K562 (cell line): ENCODE measurements around the gene UBR1. TPM values are rescaled to one million over a fixed set of nuclear protein-coding genes. Genes with fewer than 3 reads are reported as not detected.
A peak's percentile ranks its signal among the peaks of the same experiment; 100 is the strongest.

Experiments
- ETV5 ChIP-seq: sonication (generic); formaldehyde crosslinking; IDR thresholded peaks from 2 replicates; pipeline ENCODE4 v1.4.0; 2020; ENCODE audit warnings: low read depth, mild to moderate bottlenecking, missing genetic modification reagents
- FOSL1 ChIP-seq: fragments of 200-800 bp; sonication (Bioruptor generic); conservative IDR thresholded peaks from 2 replicates; pipeline ENCODE4 v1.6.1; 2016; ENCODE audit warnings: missing genetic modification characterization, missing compliant biosample characterization
- HEY1 ChIP-seq: fragments of 250-450 bp; sonication (Bioruptor Pico); IDR thresholded peaks from 2 replicates; pipeline ENCODE4 v1.5.0; 2020; ENCODE audit warnings: mild to moderate bottlenecking, moderate library complexity, borderline replicate concordance
- MTA1 ChIP-seq: fragments of 450-650 bp; IDR thresholded peaks from 2 replicates; pipeline ENCODE4 v1.6.1; 2017; ENCODE audit warnings: borderline replicate concordance
- PKNOX1 ChIP-seq: fragments of 450-650 bp; IDR thresholded peaks from 2 replicates; pipeline ENCODE4 v1.6.1; 2016
- SRSF9 ChIP-seq: fragments of 200-400 bp; formaldehyde crosslinking; IDR thresholded peaks from 2 replicates; pipeline ENCODE4 v1.6.1; 2017; ENCODE audit warnings: low read depth, low read length, borderline replicate concordance
- TFAM ChIP-seq: fragments of 250-450 bp; sonication (Bioruptor Pico); conservative IDR thresholded peaks from 2 replicates; pipeline ENCODE4 v1.5.0; 2021; ENCODE audit warnings: mild to moderate bottlenecking, moderate library complexity
- THRB ChIP-seq: fragments of 450-650 bp; formaldehyde crosslinking; conservative IDR thresholded peaks from 2 replicates; pipeline ENCODE4 v1.4.0; 2022; ENCODE audit warnings: mild to moderate bottlenecking, missing genetic modification characterization
- ZNF12 ChIP-seq: sonication (generic); formaldehyde crosslinking; IDR thresholded peaks from 2 replicates; pipeline ENCODE4 v1.4.0; 2020; ENCODE audit warnings: mild to moderate bottlenecking, missing genetic modification reagents
- ZNF146 ChIP-seq: IDR thresholded peaks from one replicate; pipeline ENCODE4 v1.6.1; 2018; ENCODE audit warnings: missing compliant biosample characterization; ENCODE audit not compliant: unreplicated experiment
- ZNF318 ChIP-seq, 2 experiments: fragments of 450-650 bp; IDR thresholded peaks; 2 replicates each; pipeline ENCODE4 v1.6.1; 2016; ENCODE audit warnings: mild to moderate bottlenecking in 2 of 2, borderline replicate concordance in 1 of 2, low read depth in 1 of 2, moderate library complexity in 1 of 2
- ZNF764 ChIP-seq: fragments of 250-450 bp; sonication (Bioruptor Pico); IDR thresholded peaks from 2 replicates; pipeline ENCODE4 v1.4.0; 2020; ENCODE audit warnings: low read depth, mild to moderate bottlenecking, moderate library complexity
- ZNF766 ChIP-seq: fragments of 200-800 bp; sonication (Bioruptor generic); conservative IDR thresholded peaks from 2 replicates; pipeline ENCODE4 v1.6.1; 2016; ENCODE audit warnings: missing genetic modification characterization, missing compliant biosample characterization
- polyA plus RNA-seq, 8 experiments: library from polyadenylated mRNA; depleted of rRNA in 4 of 8; stranded (reverse) in 5 of 8; unstranded in 3 of 8; fragments of >200 nt; fragmentation: Nextera tagmentation in 2 of 8; fragmentation: Illumina TruSeq in 1 of 8; extraction: Ambion mirVana in 2 of 8; extraction: Trizol in 1 of 8; gene quantifications; 2 replicates each; pipeline versions ENCODE4 v1.2.1 to v1.2.3, GENCODE V29; 2011 to 2014; ENCODE audit warnings: inconsistent platforms in 1 of 8, missing spikeins in 1 of 8
- total RNA-seq, 7 experiments: library from RNA; depleted of rRNA in 6 of 7; stranded (reverse); fragments of >200 nt in 6 of 7; fragmentation: Illumina TruSeq in 2 of 7; extraction: Trizol in 2 of 7; gene quantifications; 2 replicates each; pipeline versions ENCODE4 v1.2.1 to v1.2.3, GENCODE V29; 2011 to 2021; ENCODE audit warnings: low replicate concordance in 1 of 7

The UBR1 gene
- total and polyA plus RNA-seq, 9 of the 15 experiments (the other 6 are each of a cell fraction or from before 2014, with no cell fraction given), result 5.8 to 30.7 (median 15.3) TPM

GRCh38 chr15:42920519-42921341 is 185.1 kb downstream of the UBR1 start, which contains the start of gene TTBK2 (continued):
- TF ChIP-seq ZNF146 (no peak), HEY1 (no peak), ETV5 (no peak), PKNOX1 (peak; percentile 100), ZNF766 (CRISPR knock-in tag) (no peak), SRSF9 (no peak), ZNF12 (CRISPR knock-in tag) (no peak; the same call in 1 of the 2 replicates), ZNF764 (CRISPR knock-in tag) (no peak), THRB (no peak), MTA1 (no peak), ZNF318 (IDR thresholded peaks at IDR 0.05; ENCODE audit: borderline replicate concordance in 1 of 2, low read depth in 1 of 2) (no peak), FOSL1 (tag) (no peak), TFAM (CRISPR knock-in tag) (no peak)
